ENCODE measurements around the gene HTR2B. TPM values are rescaled to one million over a fixed set of nuclear protein-coding genes. Genes with fewer than 3 reads are reported as not detected.
"Not testable (repeated sequence)": the region's sequence is repeated elsewhere in the genome, so short reads cannot be mapped to it uniquely, and the experiment has no call there.

The HTR2B gene
- total RNA-seq, 1 donor from 2014 or later: 2.6 TPM

DNA sequence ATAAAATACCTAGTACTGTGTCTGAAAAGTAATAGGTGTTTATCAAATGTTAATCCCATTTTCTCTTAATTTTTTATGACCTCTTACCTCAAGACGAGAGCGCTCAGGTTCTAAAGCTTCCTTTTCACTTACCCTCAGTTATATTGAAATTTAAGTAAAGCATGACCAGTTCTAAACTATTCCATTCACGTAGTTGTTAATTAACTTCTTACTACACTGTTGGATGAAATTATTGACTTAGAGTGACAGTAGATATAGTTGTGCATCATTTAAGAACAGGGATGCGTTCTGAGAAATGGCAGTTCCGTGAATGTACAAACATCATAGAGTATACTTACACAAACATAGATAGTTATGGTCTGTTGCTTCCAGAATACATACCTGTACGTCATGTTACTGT is 20.1 kb upstream of the HTR2B start:
- Histone ChIP-seq H3K27me3 (no peaks in the 10 kb centered on the region), H3K27ac (no peak overlapping the region), H3K4me3 (no peak overlapping the region), H3K36me3 (peaks cover 32% of the 10 kb centered on the region), H3K4me1 (no peaks in the 10 kb centered on the region), H3K9me3 (no peaks in the 10 kb centered on the region)
- no peak for ATAC-seq
- TF ChIP-seq CTCF (IDR thresholded peaks at IDR 0.05): no peak
- no peak for DNase-seq
- intact Hi-C loops (cut with DNase I): no loop called here

DNA sequence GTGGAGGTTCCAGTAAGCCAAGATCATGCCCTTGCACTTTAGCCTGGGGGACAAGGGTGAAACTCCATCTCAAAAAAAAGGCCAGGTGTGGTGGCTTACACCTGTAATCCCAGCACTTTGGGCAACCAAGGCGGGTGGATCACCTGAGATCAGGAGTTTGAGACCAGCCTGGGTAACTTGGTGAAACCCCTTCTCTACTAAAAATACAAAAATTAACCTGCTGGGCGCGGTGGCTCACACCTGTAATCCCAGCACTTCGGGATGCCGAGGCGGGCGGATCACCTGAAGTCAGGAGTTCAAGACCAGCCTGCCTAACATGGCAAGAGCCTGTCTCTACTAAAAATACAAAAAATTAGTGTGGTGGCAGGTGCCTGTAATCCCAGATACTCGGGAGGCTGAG is 16.0 kb upstream of the HTR2B start:
- H3K27ac ChIP-seq; H3K36me3 ChIP-seq; H3K9me3 ChIP-seq; ATAC-seq; H3K27me3 ChIP-seq; DNase-seq; H3K4me1 ChIP-seq; intact Hi-C loops (cut with DNase I); H3K4me3 ChIP-seq: not testable (repeated sequence)

DNA sequence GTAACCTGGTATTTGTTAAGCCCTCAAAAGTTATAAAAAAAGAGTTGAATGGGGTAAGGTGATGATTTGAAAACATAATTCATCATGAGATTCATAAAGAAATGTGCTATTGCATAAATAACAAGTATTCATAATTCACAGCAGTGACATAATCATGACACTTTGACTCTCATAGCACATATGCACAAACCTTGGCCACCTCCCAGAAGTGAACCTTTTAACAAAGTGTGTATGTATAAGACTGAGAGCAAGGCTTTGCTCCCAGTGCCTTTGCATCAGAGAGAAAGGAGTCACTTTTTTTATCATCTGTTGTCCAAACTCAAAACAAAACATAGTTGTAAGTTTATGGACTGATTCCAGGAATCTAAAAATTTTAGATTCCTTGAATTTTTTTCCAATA is 15.0 kb upstream of the HTR2B start:
- Histone ChIP-seq H3K4me3 (no peak overlapping the region), H3K4me1 (no peaks in the 10 kb centered on the region), H3K36me3 (no peaks in the 10 kb centered on the region), H3K9me3 (no peaks in the 10 kb centered on the region), H3K27ac (no peak overlapping the region), H3K27me3 (no peaks in the 10 kb centered on the region)
- no peak for TF ChIP-seq CTCF (IDR thresholded peaks at IDR 0.05)
- intact Hi-C loops (cut with DNase I): no loop called here
- ATAC-seq: no peak
- DNase-seq: no peak

DNA sequence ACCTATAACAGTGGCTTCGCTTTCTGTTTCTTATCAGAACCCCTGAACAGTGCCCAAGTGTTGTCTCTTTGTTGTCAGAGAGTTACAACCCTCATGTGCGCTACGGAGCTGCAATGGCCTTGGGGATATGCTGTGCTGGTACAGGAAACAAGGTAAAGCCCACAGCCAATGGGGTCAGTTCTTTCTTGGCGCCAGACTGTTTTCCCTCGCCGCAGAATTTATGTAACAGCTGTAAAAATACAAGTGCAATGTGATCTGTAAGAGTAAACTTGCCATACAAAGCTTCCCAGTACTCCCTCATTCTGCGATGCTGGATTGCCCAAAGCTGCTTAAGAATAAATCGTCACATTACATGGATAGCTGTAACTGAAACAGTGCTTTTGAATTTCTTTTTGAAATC is 13.9 kb upstream of the HTR2B start:
- Histone ChIP-seq H3K4me1 (no peaks in the 10 kb centered on the region), H3K36me3 (no peaks in the 10 kb centered on the region), H3K9me3 (no peaks in the 10 kb centered on the region), H3K4me3 (no peak overlapping the region), H3K27ac (no peak overlapping the region), H3K27me3 (no peaks in the 10 kb centered on the region)
- ATAC-seq (no peak), DNase-seq (no peak)
- TF ChIP-seq CTCF (IDR thresholded peaks at IDR 0.05): no peak
- intact Hi-C loops (cut with DNase I): no loop called here

DNA sequence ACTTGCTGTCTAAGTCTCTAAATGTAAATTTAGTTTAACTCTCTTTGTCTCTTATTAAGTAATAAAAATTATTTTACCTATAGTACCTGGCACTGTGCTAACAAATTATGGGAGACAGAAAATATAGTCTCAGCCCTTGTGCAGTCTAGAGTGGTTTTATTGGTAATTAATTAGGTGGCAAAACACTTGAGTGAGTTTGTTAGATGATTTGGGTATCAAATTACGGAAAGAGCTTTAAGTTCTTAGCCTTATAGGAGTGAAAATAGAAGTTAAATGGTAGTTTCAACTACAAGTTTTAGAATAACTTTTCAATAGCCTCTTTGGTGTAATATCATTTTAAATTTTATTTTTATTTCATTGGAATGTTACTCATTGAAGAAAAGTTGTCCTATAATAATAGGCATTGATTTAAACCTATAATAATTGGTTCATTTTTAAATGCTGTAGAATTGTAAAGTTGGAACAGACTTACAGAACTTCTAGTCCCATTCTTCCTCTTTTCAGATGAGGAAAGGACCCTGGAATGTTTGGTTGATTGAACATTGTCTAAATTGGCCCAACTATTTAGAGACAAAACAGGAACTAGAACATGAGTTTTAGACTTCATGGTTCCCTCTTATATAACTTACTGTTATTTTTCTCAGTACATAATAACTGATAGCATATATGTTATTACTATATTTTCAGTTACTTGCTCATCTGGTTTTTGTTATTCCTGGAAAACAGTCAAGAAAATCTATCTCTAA is 10.2 kb upstream of the HTR2B start:
- TF ChIP-seq CTCF (IDR thresholded peaks at IDR 0.05): no peak
- H3K36me3 ChIP-seq: no peaks in the 10 kb centered on the region
- H3K9me3 ChIP-seq: no peaks in the 10 kb centered on the region
- DNase-seq (no peak), ATAC-seq (peak; percentile 46)
- H3K27me3 ChIP-seq: no peaks in the 10 kb centered on the region
- no peak overlapping the region for H3K27ac ChIP-seq
- intact Hi-C loops (cut with DNase I): no loop called here
- H3K4me3 ChIP-seq: no peak overlapping the region
- peaks cover 6% of the 10 kb centered on the region for H3K4me1 ChIP-seq

DNA sequence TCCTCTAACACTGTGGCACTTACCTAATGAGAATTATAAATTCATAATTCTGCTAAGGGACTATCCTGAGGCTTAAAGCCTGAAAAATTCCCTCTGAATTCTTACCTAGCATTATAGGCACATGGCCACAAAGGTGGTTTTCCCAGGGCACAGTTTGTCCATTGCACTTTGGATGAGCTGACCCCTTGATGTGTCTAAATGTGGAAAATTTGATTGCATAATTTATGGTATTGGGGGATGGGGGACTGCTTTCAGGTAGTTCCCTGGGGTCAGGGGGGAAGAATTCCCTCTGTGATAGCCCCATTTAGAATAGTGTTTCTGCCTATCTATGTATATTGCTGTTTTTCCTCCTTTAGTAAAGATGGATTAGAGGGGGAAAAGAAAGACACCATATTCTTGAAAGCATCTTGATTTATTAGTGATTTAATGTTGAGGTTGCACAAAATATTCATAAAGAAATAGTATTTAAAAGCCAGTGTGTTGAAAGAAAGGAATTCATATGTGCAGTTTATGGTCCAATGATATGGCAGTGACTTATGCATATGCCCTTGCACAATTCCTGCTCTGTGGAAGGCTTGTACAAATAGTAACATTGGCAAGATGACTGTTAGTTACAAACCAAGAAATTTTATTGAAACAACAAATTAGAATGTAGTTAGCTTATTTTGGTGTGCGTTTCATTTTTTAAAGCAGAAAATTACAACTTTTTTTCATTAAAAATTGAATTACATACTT is 8.7 kb upstream of the HTR2B start:
- Histone ChIP-seq H3K27me3 (no peaks in the 10 kb centered on the region), H3K4me3 (no peak overlapping the region), H3K9me3 (no peaks in the 10 kb centered on the region), H3K27ac (no peak overlapping the region), H3K4me1 (peaks cover 6% of the 10 kb centered on the region), H3K36me3 (no peaks in the 10 kb centered on the region)
- no peak for TF ChIP-seq CTCF (IDR thresholded peaks at IDR 0.05)
- DNase-seq: no peak
- intact Hi-C loops (cut with DNase I): no loop called here
- ATAC-seq: no peak
